SKM-1 (cell line): Measurements from ENCODE around the gene TTC17.

ENCODE experiments used
- DNase-seq: peaks from one replicate; lab custom pipeline; 2025; ENCODE audit not compliant: unreplicated experiment; lab: John Stamatoyannopoulos, UW

Gene TTC17

DNA sequence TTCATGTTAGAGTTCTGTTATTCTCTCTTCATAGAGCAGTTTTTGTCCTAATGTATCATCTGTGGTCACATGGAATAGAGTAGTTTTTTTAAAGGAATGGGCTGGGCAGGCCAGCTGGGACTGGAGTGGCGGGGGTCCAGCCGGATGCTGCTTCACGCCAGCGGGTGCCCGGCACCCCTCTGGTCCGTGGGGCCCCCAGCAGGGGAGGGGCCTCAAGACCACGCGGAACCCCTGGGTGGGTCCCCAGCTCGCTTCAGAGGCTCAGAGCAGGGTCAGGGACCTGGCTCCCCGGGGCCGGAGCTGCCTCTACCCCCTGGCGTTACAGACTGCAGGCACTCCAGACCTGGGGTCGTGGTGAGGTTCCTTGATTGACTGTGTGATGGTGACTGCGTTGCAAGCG, 162.8 kb downstream of the TTC17 start:
- DNase-seq = no peak

DNA sequence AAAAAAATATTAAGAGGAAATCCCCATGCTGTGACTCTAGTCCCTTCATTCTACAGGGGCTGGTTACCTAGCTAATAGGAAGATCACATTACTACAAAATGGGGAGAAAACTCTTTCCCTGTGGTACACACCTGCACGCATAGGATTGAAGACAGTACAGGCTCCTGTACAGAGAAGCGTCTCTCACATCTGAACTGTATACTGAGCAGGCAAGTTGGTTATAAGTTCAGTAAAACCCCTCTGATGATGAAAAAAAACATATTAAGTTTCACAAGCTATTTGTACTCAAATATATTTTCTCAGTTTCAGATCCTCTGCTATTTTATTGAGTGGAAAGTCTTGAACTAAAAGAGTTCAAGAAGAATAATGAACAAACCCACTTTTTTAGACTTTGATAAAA, 164.9 kb downstream of the TTC17 start:
- DNase-seq = no peak

DNA sequence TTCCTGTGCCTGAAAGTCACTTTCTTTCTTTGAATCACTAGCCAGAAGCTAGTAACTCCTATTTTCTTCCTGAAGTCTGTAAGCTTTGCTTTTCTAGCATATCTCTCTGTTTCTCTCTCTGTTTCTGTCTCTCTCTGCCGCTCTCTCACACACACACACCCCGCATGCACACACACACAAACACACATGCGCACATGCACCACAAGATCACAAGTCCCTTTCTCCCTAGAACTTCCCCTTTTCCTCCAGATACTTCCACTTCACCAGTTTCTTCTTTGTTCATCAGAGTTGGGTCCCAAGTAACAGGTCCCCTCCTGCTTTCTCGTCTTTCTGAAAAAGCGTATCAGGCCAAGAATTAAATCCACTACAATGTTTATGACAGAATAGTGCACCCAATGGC, 173.3 kb downstream of the TTC17 start:
- DNase-seq = no peak

DNA sequence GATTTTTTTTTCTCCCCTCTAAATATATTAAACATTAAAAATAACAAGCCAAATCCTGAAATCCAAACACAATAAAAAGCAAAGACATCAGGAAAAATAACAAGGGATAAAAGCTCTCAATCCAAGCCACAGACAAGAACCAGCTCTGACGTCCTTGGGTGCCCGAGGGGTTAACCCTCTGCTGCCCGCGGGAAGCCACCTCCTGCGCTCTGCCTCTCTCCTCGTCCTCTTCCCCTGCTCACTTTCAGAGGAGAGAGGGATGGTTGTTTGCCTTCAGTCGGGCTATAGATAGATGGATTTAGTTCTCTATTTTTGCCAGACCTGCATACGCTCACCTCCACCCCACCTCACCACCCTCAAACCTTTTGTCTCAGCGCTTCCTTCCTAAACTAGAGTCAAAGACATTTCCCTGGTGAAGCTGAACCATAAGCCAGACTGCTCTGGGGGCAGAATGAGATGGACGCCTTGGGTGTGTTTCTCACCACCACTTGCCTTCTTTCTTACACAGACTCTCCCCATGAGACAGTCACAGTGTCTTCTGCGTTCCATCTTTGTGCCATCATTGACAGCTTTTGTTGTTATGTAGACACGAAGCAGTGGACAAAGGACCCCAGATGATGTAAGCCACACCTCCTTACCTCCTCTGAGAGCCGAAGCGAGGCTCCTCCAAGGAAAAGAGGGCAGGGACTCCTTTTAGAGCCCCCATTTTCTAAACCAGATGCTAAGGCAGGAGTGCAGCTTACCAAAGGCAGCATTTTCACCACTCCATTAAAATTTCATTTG, 179.3 kb downstream of the TTC17 start:
- no peak for DNase-seq

DNA sequence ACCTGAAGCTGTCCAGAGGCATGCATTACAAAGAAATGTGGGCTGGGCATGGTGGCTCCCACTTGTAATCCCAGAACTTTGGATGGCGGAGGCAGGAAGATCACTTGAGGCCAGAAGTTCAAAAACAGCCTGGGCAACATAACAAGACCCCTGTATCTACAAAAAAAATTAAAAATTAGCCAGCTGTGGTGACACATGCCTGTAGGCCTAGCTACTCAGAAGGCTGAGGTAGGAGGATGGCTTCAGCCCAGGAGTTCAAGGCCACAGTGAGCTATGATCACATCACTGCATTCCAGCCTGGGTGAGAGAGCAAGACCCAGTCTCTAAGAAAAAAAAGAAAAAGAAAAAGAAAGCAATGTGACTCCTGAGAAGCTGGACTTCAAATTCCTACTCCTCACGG, 183.3 kb downstream of the TTC17 start:
- no peak for DNase-seq

DNA sequence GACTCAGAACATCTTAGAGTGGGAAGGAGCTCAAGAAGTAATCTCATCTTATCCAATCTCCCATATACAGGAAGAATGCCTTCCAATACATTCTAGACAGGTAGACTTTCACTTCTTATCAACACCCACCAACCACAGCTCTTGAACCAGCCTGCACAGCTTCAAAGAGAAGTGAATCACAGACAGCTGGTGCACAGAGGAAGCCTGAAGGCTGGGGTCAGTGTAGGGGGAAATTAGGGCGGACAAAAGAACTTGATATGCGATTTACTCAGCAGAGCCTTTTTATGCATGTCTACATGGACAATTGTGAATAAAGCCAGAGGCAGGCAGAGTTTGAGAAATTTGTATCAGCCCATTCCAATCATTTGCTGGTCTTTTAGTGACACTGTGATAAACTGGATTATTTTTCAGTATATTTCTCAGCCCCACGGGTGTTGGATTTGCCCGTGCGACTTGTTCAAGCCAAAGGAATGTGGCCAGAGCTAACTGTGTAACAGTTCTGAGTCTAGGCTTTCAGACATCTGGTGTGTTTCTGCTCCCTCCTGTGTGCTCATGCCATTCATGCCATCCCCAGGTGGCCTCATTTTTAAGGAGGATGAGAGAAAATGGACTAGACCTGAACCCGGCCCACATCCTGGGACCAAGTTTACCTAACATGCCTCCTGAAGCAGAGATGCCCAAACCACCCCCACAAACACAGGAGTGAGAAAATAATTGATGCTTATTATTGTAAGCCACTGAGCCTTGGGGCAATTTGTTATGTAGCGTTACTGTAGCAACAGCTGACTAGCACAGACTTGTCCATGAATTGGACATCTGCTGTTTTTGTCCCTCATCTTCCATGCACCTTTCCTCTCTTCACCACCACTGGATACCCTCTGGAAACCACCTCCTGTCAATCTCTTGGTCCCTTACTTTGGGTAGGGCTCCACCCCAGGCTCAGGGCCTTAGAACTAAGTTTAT, 184.3 kb downstream of the TTC17 start:
- no peak for DNase-seq
